Trophoblast cell (in vitro differentiated cells and primary cell): ENCODE results near the gene ITGA2B.
"Not testable (repeated sequence)": the region's sequence is repeated elsewhere in the genome, so short reads cannot be mapped to it uniquely, and the experiment has no call there.

Experiments used
- DNase-seq, 2 donors: peaks; one replicate each; pipeline ENCODE4 v3.0.0-alpha.2; 2016
- H2AFZ ChIP-seq: 2 replicates; pipeline ENCODE4 v1.6.1; 2013; ENCODE audit warnings: low read length, moderate library complexity, mild to moderate bottlenecking; ENCODE audit not compliant: insufficient read depth, poor library complexity
- H2AK5ac ChIP-seq: 2 replicates; pipeline ENCODE4 v1.6.1; 2013; ENCODE audit warnings: mild to moderate bottlenecking, low read length
- H2BK120ac ChIP-seq: 2 replicates; pipeline ENCODE4 v1.6.1; 2013; ENCODE audit warnings: low read length, mild to moderate bottlenecking, moderate library complexity; ENCODE audit not compliant: insufficient read depth, poor library complexity
- H2BK12ac ChIP-seq: 2 replicates; pipeline ENCODE4 v1.6.1; 2013; ENCODE audit warnings: mild to moderate bottlenecking, low read length, moderate library complexity
- H2BK5ac ChIP-seq: 2 replicates; pipeline ENCODE4 v1.6.1; 2013; ENCODE audit warnings: low read length, low read depth, moderate library complexity, mild to moderate bottlenecking; ENCODE audit not compliant: poor library complexity
- H3K14ac ChIP-seq: 2 replicates; pipeline ENCODE4 v1.6.1; 2013; ENCODE audit warnings: mild to moderate bottlenecking, low read length
- H3K18ac ChIP-seq: 2 replicates; pipeline ENCODE4 v1.6.1; 2013; ENCODE audit warnings: mild to moderate bottlenecking, low read length
- H3K23ac ChIP-seq: 2 replicates; pipeline ENCODE4 v1.6.1; 2013; ENCODE audit warnings: low read length
- H3K27ac ChIP-seq: 2 replicates; pipeline ENCODE4 v1.5.1; 2013; ENCODE audit warnings: low read depth, mild to moderate bottlenecking, inconsistent platforms, low read length, moderate library complexity
- H3K27me3 ChIP-seq: 2 replicates; pipeline ENCODE4 v1.6.1; 2013; ENCODE audit warnings: inconsistent platforms, mild to moderate bottlenecking, low read length, moderate library complexity; ENCODE audit not compliant: insufficient read depth
- H3K36me3 ChIP-seq, 2 experiments: 1 replicate in 1 of 2; 2 replicates in 1 of 2; pipeline ENCODE4 v1.6.1; 2013; ENCODE audit warnings: low read length in 2 of 2, mild to moderate bottlenecking in 2 of 2, moderate library complexity in 1 of 2; ENCODE audit not compliant: insufficient read depth in 2 of 2, control insufficient read depth in 1 of 2
- H3K4ac ChIP-seq: 2 replicates; pipeline ENCODE4 v1.6.1; 2013; ENCODE audit warnings: low read depth, mild to moderate bottlenecking, low read length, moderate library complexity
- H3K4me1 ChIP-seq, 2 experiments: 1 replicate in 1 of 2; 2 replicates in 1 of 2; pipeline ENCODE4 v1.6.1; 2013; ENCODE audit warnings: low read length in 2 of 2, mild to moderate bottlenecking in 2 of 2, moderate library complexity in 1 of 2; ENCODE audit not compliant: insufficient read depth in 2 of 2, control insufficient read depth in 1 of 2
- H3K4me2 ChIP-seq: 2 replicates; pipeline ENCODE4 v1.6.1; 2013; ENCODE audit warnings: inconsistent platforms, mild to moderate bottlenecking, low read length, moderate library complexity
- H3K4me3 ChIP-seq: 2 replicates; pipeline ENCODE4 v1.5.1; 2013; ENCODE audit warnings: mild to moderate bottlenecking, low read depth, low read length, inconsistent platforms
- H3K79me1 ChIP-seq: one replicate; pipeline ENCODE4 v1.6.1; 2013; ENCODE audit warnings: low read length
- H3K79me2 ChIP-seq: 2 replicates; pipeline ENCODE4 v1.6.1; 2013; ENCODE audit warnings: low read length, mild to moderate bottlenecking; ENCODE audit not compliant: control insufficient read depth, insufficient read depth, poor library complexity
- H3K9ac ChIP-seq: 2 replicates; pipeline ENCODE4 v1.6.1; 2013; ENCODE audit warnings: mild to moderate bottlenecking, low read length
- H3K9me3 ChIP-seq: 2 replicates; pipeline ENCODE4 v1.6.1; 2013; ENCODE audit warnings: low read depth, mild to moderate bottlenecking, control low read depth, inconsistent platforms, low read length; ENCODE audit not compliant: insufficient read depth
- H4K12ac ChIP-seq: 2 replicates; pipeline ENCODE4 v1.6.1; 2013; ENCODE audit warnings: low read depth, mild to moderate bottlenecking, low read length, moderate library complexity
- H4K8ac ChIP-seq: 2 replicates; pipeline ENCODE4 v1.6.1; 2013; ENCODE audit warnings: low read depth, mild to moderate bottlenecking, low read length, moderate library complexity
- H4K91ac ChIP-seq: one replicate; pipeline ENCODE4 v1.6.1; 2013; ENCODE audit warnings: low read depth, mild to moderate bottlenecking, low read length, moderate library complexity
- WGBS: extraction: QIAGEN DNeasy Blood & Tissue Kit; methylation state at CpG from one replicate; pipeline ENCODE4 v1.1.7; 2013; ENCODE audit warnings: missing lambda C conversion rate; ENCODE audit not compliant: insufficient read length, insufficient coverage; ENCODE audit errors: extremely low coverage; 5-methylcytosine and 5-hydroxymethylcytosine counted together

The ITGA2B gene

DNA sequence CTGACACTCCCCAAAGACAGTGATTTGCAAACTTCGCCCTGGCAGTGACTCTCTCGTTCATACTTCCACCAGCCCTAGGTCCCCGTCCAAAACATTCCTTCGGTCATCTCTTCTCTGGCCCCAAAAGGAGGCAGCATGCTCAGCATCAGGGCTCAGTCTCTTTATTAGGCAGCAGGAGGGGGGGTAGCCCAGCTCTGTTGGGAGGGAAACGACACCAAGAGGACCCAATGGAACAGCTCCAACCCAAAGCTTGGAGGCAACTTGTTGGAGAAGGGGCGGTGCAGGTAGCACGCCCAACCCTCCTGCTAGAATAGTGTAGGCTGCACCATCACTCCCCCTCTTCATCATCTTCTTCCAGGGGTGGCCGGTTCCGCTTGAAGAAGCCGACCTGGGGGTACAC, 17.4 kb downstream of the ITGA2B start:
- Histone ChIP-seq H2AK5ac (no peak overlapping the region), H4K8ac (no peak overlapping the region), H3K4me3 (no peak overlapping the region), H3K18ac (no peak overlapping the region), H3K79me1 (no peaks in the 10 kb centered on the region), H3K23ac (no peak overlapping the region), H2BK5ac (no peak overlapping the region), H2AFZ (no peak overlapping the region), H3K9me3 (no peaks in the 10 kb centered on the region), H3K36me3 (no peaks in the 10 kb centered on the region), H4K12ac (no peak overlapping the region), H3K4me2 (no peak overlapping the region), H2BK120ac (no peak overlapping the region), H3K27ac (no peak overlapping the region), H3K9ac (no peak overlapping the region), H2BK12ac (no peak overlapping the region), H3K27me3 (no peaks in the 10 kb centered on the region), H3K4me1 (peaks cover 10 to 12% of the 10 kb centered on the region in 2 experiments), H3K14ac (no peak overlapping the region), H4K91ac (no peak overlapping the region), H3K79me2 (peaks cover 2% of the 10 kb centered on the region), H3K4ac (no peak overlapping the region)
- DNase-seq, result no peak
- no CpG with 5 or more reads among the region's 10 CpGs for WGBS

- no CpG with 5 or more reads among the region's 17 CpGs for WGBS
- not testable (repeated sequence) for DNase-seq
Observed at GRCh38 chr17:44369414-44370023, 19.9 kb downstream of the ITGA2B start.

DNA sequence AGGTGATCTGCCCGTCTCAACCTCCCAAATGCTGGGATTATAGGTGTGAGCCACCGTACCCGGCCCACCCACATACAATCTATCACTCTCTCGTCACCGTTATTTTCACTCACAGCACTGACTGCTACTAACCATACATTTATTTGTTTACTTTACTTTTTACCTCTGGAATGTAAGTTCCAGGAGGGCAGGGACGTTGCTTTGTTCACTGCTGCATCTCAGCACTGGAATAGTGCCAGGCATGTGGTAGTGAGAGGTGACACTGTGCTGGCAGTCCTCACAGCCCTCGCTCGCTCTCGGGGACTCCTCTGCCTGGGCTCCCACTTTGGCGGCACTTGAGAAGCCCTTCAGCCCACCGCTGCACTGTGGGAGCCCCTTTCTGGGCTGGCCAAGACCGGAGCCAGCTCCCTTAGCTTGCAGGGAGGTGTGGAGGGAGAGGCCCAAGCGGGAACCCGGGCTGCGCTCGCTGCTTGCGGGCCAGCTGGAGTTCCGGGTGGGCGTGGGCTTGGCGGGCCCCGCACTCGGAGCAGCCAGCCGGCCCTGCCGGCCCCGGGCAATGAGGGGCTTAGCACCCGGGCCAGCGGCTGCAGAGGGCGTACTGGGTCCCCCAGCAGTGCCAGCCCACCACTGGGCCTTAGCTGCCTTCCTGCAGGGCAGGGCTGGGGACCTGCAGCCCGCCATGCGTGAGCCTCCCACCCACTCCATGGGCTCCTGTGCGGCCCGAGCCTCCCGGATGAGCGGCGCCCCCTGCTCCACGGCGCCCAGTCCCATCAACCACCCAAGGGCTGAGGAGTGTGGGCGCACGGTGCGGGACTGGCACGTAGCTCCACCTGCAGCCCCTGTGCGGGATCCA, 20.8 kb downstream of the ITGA2B start:
- not testable (repeated sequence) for H2BK12ac ChIP-seq, H3K4me3 ChIP-seq

More at GRCh38 chr17:44369414-44370023, 19.9 kb downstream of the ITGA2B start:
- H3K27ac ChIP-seq, H3K79me2 ChIP-seq, H4K8ac ChIP-seq, H3K27me3 ChIP-seq, H3K18ac ChIP-seq, H3K79me1 ChIP-seq, H3K9ac ChIP-seq, H4K12ac ChIP-seq, H2BK120ac ChIP-seq, H2AK5ac ChIP-seq, H2AFZ ChIP-seq, H3K9me3 ChIP-seq, H3K4me3 ChIP-seq, H2BK12ac ChIP-seq, H3K4ac ChIP-seq, H3K23ac ChIP-seq, H3K4me1 ChIP-seq, H3K14ac ChIP-seq, H4K91ac ChIP-seq, H3K4me2 ChIP-seq, H2BK5ac ChIP-seq, H3K36me3 ChIP-seq: not testable (repeated sequence)

DNA sequence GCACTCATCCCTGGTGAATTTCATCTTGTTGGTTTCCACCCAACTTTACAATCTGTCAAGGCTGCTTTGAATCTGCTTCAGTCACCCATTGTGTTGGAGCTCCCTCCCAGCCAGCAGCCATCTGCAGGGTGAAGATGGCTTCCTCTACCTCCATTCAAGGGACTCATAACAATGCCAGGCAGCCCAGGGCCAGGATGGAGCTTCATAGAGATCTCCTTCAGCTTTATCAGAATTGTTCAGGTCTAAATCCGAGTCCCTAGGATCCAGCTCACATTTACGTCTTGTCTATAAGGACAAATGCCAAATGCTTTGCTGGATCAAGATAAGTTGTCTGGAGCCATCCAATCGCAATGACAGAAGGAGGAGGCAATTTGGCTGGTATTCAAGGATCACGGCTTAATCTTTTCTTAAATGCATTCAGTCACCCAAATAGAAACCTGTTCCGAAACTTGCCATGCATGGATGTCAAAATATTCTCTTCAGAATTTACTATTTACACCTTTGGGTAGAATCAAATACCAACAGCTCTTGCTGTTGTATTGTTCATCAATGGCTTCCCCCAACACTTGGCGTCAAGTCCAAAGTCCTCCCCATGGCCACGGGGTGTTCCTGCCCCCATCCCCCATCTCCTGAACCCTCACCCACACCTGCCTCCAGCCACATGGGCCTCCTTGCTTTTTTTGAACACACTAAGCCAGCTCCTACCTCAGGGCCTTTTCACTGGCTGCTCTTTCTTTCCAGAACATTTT, 22.0 kb downstream of the ITGA2B start:
- no peak overlapping the region for H2BK5ac ChIP-seq
- H3K27ac ChIP-seq, result no peak overlapping the region
- H3K4ac ChIP-seq, result no peak overlapping the region
- no peak overlapping the region for H2AFZ ChIP-seq
- no peak overlapping the region for H3K14ac ChIP-seq
- no peak overlapping the region for H2AK5ac ChIP-seq
- H3K9ac ChIP-seq, result no peak overlapping the region
- H3K79me2 ChIP-seq, result peaks cover 6% of the 10 kb centered on the region
- DNase-seq, result no peak
- H3K79me1 ChIP-seq, result peaks cover 6% of the 10 kb centered on the region
- H3K4me2 ChIP-seq, result no peak overlapping the region
- no peak overlapping the region for H3K4me3 ChIP-seq
- WGBS, result no CpG with 5 or more reads among the region's 7 CpGs
- H4K12ac ChIP-seq, result no peak overlapping the region
- H3K18ac ChIP-seq, result no peak overlapping the region
- H2BK12ac ChIP-seq, result no peak overlapping the region
- H4K91ac ChIP-seq, result no peak overlapping the region
- H3K27me3 ChIP-seq, result no peaks in the 10 kb centered on the region
- H3K9me3 ChIP-seq, result no peaks in the 10 kb centered on the region
- no peak overlapping the region for H2BK120ac ChIP-seq
- no peak overlapping the region for H3K23ac ChIP-seq
- no peaks in the 10 kb centered on the region for H3K36me3 ChIP-seq
- H4K8ac ChIP-seq, result no peak overlapping the region
- H3K4me1 ChIP-seq, result peaks cover 2 to 5% of the 10 kb centered on the region in 2 experiments

More for the DNA sequence above, 20.8 kb downstream of the ITGA2B start:
- not testable (repeated sequence) for H2AFZ ChIP-seq, H2BK5ac ChIP-seq, H3K4me1 ChIP-seq, DNase-seq, H3K14ac ChIP-seq, H3K36me3 ChIP-seq, H3K79me1 ChIP-seq, H4K8ac ChIP-seq, H3K4ac ChIP-seq, H3K18ac ChIP-seq, H4K91ac ChIP-seq, H3K23ac ChIP-seq, H4K12ac ChIP-seq, H3K79me2 ChIP-seq, H3K9me3 ChIP-seq, H3K9ac ChIP-seq, H3K4me2 ChIP-seq, H2AK5ac ChIP-seq, H3K27ac ChIP-seq, H2BK120ac ChIP-seq, H3K27me3 ChIP-seq
- 100% methylated on average over 2 of the region's 42 CpGs for WGBS
